MCF 10A (cell line): ENCODE results near the gene PRR33. TPM values are rescaled to one million over a fixed set of nuclear protein-coding genes. Genes with fewer than 3 reads are reported as not detected.

Experiments used
- BruUV-seq: library from RNA; stranded (reverse); fragments of 400-500 nt; replicated peaks from 2 replicates; lab custom pipeline; 2021; lab: Mats Ljungman, UMichigan
- CTCF ChIA-PET: fragments of 300-600 bp; sonication (Branson Sonifier 250); formaldehyde crosslinking; extraction: SDS; loops from one replicate; lab custom pipeline; 2021; ENCODE audit warnings: antibody characterized with exemption, inconsistent platforms; lab: Yijun Ruan, JAX
- POLR2A ChIA-PET: fragments of 300-600, 350-650 bp; sonication (Branson Sonifier 250); formaldehyde crosslinking; extraction: SDS; loops from one replicate; lab custom pipeline; 2020; ENCODE audit warnings: antibody characterized with exemption, inconsistent platforms; lab: Yijun Ruan, JAX
- DNase-seq: peaks from one replicate; pipeline ENCODE4 v3.0.0-alpha.2; 2018; ENCODE audit not compliant: unreplicated experiment
- H3K27ac Mint-ChIP-seq: one replicate; pipeline ENCODE4 v1.8.0; 2022; ENCODE audit warnings: mild to moderate bottlenecking, low read depth, mixed read lengths; ENCODE audit not compliant: unreplicated experiment
- H3K27me3 Mint-ChIP-seq: one replicate; pipeline ENCODE4 v1.8.0; 2022; ENCODE audit warnings: mixed read lengths; ENCODE audit not compliant: insufficient read depth, unreplicated experiment
- H3K36me3 Mint-ChIP-seq: one replicate; pipeline ENCODE4 v1.8.0; 2022; ENCODE audit warnings: mild to moderate bottlenecking, moderate library complexity, mixed read lengths; ENCODE audit not compliant: insufficient read depth, unreplicated experiment
- H3K4me1 Mint-ChIP-seq: one replicate; pipeline ENCODE4 v1.8.0; 2022; ENCODE audit warnings: mixed read lengths; ENCODE audit not compliant: insufficient read depth, unreplicated experiment
- H3K4me3 Mint-ChIP-seq: one replicate; pipeline ENCODE4 v1.8.0; 2022; ENCODE audit warnings: mild to moderate bottlenecking, moderate library complexity, mixed read lengths; ENCODE audit not compliant: unreplicated experiment
- H3K9me3 Mint-ChIP-seq: one replicate; pipeline ENCODE4 v1.8.0; 2022; ENCODE audit warnings: mixed read lengths; ENCODE audit not compliant: unreplicated experiment
- CTCF ChIP-seq: fragments of 200-600 bp; IDR thresholded peaks from one replicate; pipeline ENCODE4 v1.8.0; 2022; ENCODE audit warnings: antibody characterized with exemption, mild to moderate bottlenecking; ENCODE audit not compliant: unreplicated experiment
- intact Hi-C: fragments of 100-400 bp; cut with micrococcal nuclease; formaldehyde crosslinking; loops from 2 replicates; pipeline ENCODE4 v1.14.1; 2022
- total RNA-seq: library from RNA; stranded (reverse); gene quantifications from 2 replicates; pipeline ENCODE4 v1.2.3, GENCODE V29; 2022

Gene PRR33
- total RNA-seq, 1 experiment from 2014 or later = not detected

GRCh38 chr11:1906181-1906580, 14.5 kb upstream of the PRR33 start:
- no TSS peak for BruUV-seq
- no peak overlapping the region for H3K27ac Mint-ChIP-seq
- no peaks in the 10 kb centered on the region for H3K9me3 Mint-ChIP-seq
- no peaks in the 10 kb centered on the region for H3K36me3 Mint-ChIP-seq
- POLR2A ChIA-PET = interaction anchor here (0.6 to 0.7 kb wide), 4 partner anchors 14 to 417 kb away, joined by 3 read pairs; no protein-coding TSS in a partner anchor
- CTCF ChIA-PET = interaction anchor here (0.6 to 1.3 kb wide), 5 partner anchors 43 to 701 kb away, joined by 3 to 6 read pairs (median 4); no protein-coding TSS in a partner anchor
- H3K4me1 Mint-ChIP-seq = peaks cover 6% of the 10 kb centered on the region
- H3K4me3 Mint-ChIP-seq = no peak overlapping the region
- intact Hi-C loops = no loop called here
- DNase-seq = no peak
- no peak for TF ChIP-seq CTCF
- peaks cover 56% of the 10 kb centered on the region for H3K27me3 Mint-ChIP-seq

- Mint-ChIP-seq H3K9me3 (no peaks in the 10 kb centered on the region), H3K27me3 (peaks cover 30% of the 10 kb centered on the region), H3K36me3 (no peaks in the 10 kb centered on the region), H3K4me3 (no peak overlapping the region), H3K4me1 (no peaks in the 10 kb centered on the region), H3K27ac (no peak overlapping the region)
- no TSS peak for BruUV-seq
- ChIA-PET POLR2A (no interaction called here), CTCF (interaction anchor here (0.6 to 1.8 kb wide), 5 partner anchors 8 to 206 kb away, joined by 3 to 7 read pairs (median 4); no protein-coding TSS in a partner anchor)
- no peak for DNase-seq
- intact Hi-C loops = no loop called here
- TF ChIP-seq CTCF = no peak
These were observed 8.0 kb upstream of the PRR33 start for GRCh38 chr11:1899686-1900085.

GRCh38 chr11:1899090-1899489, 7.4 kb upstream of the PRR33 start:
- H3K27me3 Mint-ChIP-seq = peaks cover 31% of the 10 kb centered on the region
- no TSS peak for BruUV-seq
- H3K36me3 Mint-ChIP-seq = no peaks in the 10 kb centered on the region
- no peak overlapping the region for H3K4me3 Mint-ChIP-seq
- intact Hi-C loops = no loop called here
- no peak for TF ChIP-seq CTCF
- H3K27ac Mint-ChIP-seq = no peak overlapping the region
- H3K9me3 Mint-ChIP-seq = no peaks in the 10 kb centered on the region
- DNase-seq = no peak
- no peaks in the 10 kb centered on the region for H3K4me1 Mint-ChIP-seq
- POLR2A ChIA-PET = no interaction called here
- CTCF ChIA-PET = interaction anchor here (0.6 to 1.8 kb wide), 4 partner anchors 8 to 205 kb away, joined by 4 to 7 read pairs (median 4); no protein-coding TSS in a partner anchor

- DNase-seq = no peak
- Mint-ChIP-seq H3K4me3 (no peak overlapping the region), H3K4me1 (no peaks in the 10 kb centered on the region), H3K36me3 (no peaks in the 10 kb centered on the region), H3K27ac (no peak overlapping the region), H3K27me3 (peaks cover 50% of the 10 kb centered on the region), H3K9me3 (peaks cover 17% of the 10 kb centered on the region)
- intact Hi-C loops = no loop called here
- ChIA-PET CTCF (interaction anchor here (0.5 kb wide), 1 partner anchor 603 kb away, joined by 3 read pairs; no protein-coding TSS in a partner anchor), POLR2A (interaction anchor here (0.7 kb wide), 2 partner anchors 54 to 1149 kb away, joined by 3 read pairs; no protein-coding TSS in a partner anchor)
- BruUV-seq = no TSS peak
- no peak for TF ChIP-seq CTCF
These were observed 5.2 kb upstream of the PRR33 start for GRCh38 chr11:1896923-1897322.
